ENCODE results near the gene SEMA4D. TPM values are rescaled to one million over a fixed set of nuclear protein-coding genes. Genes with fewer than 3 reads are reported as not detected.

SEMA4D gene
- total RNA-seq, 1 experiment from 2014 or later = 8.0 TPM

- ATAC-seq = no peak
- intact Hi-C loops (cut with micrococcal nuclease) = no loop called here
Observed at GRCh38 chr9:89444925-89445765, 52.8 kb downstream of the SEMA4D start.

GRCh38 chr9:89444274-89444673 lies 53.6 kb downstream of the SEMA4D start:
- ChIA-PET POLR2A (ENCODE audit: unreplicated experiment) (no interaction called here), CTCF (no interaction called here)
- no TSS peak for BruUV-seq (replicated peaks)

More at GRCh38 chr9:89444925-89445765, 52.8 kb downstream of the SEMA4D start:
- no peaks in the 10 kb centered on the region for H4K20me1 ChIP-seq (ENCODE audit: low read length)
- no peak overlapping the region for H2AFZ ChIP-seq (ENCODE audit: low read length)
- H3K27ac ChIP-seq (ENCODE audit: low read length) = no peak overlapping the region
- H3K9ac ChIP-seq (ENCODE audit: low read length) = no peak overlapping the region
- TF ChIP-seq EZH2phosphoT487 (IDR thresholded peaks at IDR 0.05; ENCODE audit: borderline replicate concordance, low read length) (no peak), CTCF (conservative IDR thresholded peaks at IDR 0.05; ENCODE audit: low read depth, low read length) (no peak), EZH2 (IDR thresholded peaks at IDR 0.05; ENCODE audit: low read length, unreplicated experiment) (no peak)
- CTCF ChIA-PET = no interaction called here
- no peaks in the 10 kb centered on the region for H3K9me3 ChIP-seq (ENCODE audit: low read length)
- DNase-seq = no peak
- POLR2A ChIA-PET (ENCODE audit: unreplicated experiment) = no interaction called here
- no peaks in the 10 kb centered on the region for H3K27me3 ChIP-seq (ENCODE audit: low read length)
- no peaks in the 10 kb centered on the region for H3K36me3 ChIP-seq (ENCODE audit: low read depth, low read length)
- no peaks in the 10 kb centered on the region for H3F3A ChIP-seq (ENCODE audit: low read length, unreplicated experiment)
- H3K4me2 ChIP-seq (ENCODE audit: low read length) = no peak overlapping the region
- no peaks in the 10 kb centered on the region for H3K9me2 ChIP-seq (replicated peaks; ENCODE audit: low read length)
- H3K79me2 ChIP-seq (ENCODE audit: low read length) = no peaks in the 10 kb centered on the region
- no peaks in the 10 kb centered on the region for H3K4me1 ChIP-seq (ENCODE audit: insufficient read depth, low read length)
- no peak overlapping the region for H3K4me3 ChIP-seq (ENCODE audit: low read length)
- no TSS peak for BruUV-seq (replicated peaks)

More at GRCh38 chr9:89444274-89444673, 53.6 kb downstream of the SEMA4D start:
- no peaks in the 10 kb centered on the region for H3K79me2 ChIP-seq (ENCODE audit: low read length)
- H3F3A ChIP-seq (ENCODE audit: low read length, unreplicated experiment) = no peaks in the 10 kb centered on the region
- H3K4me1 ChIP-seq (ENCODE audit: insufficient read depth, low read length) = no peaks in the 10 kb centered on the region
- intact Hi-C loops (cut with micrococcal nuclease) = no loop called here
- no peaks in the 10 kb centered on the region for H3K36me3 ChIP-seq (ENCODE audit: low read depth, low read length)
- H3K27ac ChIP-seq (ENCODE audit: low read length) = no peak overlapping the region
- DNase-seq (no peak), ATAC-seq (no peak)
- no peaks in the 10 kb centered on the region for H3K27me3 ChIP-seq (ENCODE audit: low read length)
- H3K9me2 ChIP-seq (replicated peaks; ENCODE audit: low read length) = no peaks in the 10 kb centered on the region
- H3K4me2 ChIP-seq (ENCODE audit: low read length) = no peak overlapping the region
- no peak overlapping the region for H2AFZ ChIP-seq (ENCODE audit: low read length)
- no peak overlapping the region for H3K4me3 ChIP-seq (ENCODE audit: low read length)
- H3K9ac ChIP-seq (ENCODE audit: low read length) = no peak overlapping the region
- TF ChIP-seq CTCF (conservative IDR thresholded peaks at IDR 0.05; ENCODE audit: low read depth, low read length) = no peak
- no peak for TF ChIP-seq EZH2phosphoT487 (IDR thresholded peaks at IDR 0.05; ENCODE audit: borderline replicate concordance, low read length)
- TF ChIP-seq EZH2 (IDR thresholded peaks at IDR 0.05; ENCODE audit: low read length, unreplicated experiment) = no peak
- no peaks in the 10 kb centered on the region for H3K9me3 ChIP-seq (ENCODE audit: low read length)
- no peaks in the 10 kb centered on the region for H4K20me1 ChIP-seq (ENCODE audit: low read length)
